ENCODE measurements around the gene TMEM18. TPM values are rescaled to one million over a fixed set of nuclear protein-coding genes. Genes with fewer than 3 reads are reported as not detected.

The TMEM18 gene
- total and polyA plus RNA-seq, 2 of the 4 experiments (the other 2 are of a cell fraction), result 15.2 to 30.2 TPM

DNA sequence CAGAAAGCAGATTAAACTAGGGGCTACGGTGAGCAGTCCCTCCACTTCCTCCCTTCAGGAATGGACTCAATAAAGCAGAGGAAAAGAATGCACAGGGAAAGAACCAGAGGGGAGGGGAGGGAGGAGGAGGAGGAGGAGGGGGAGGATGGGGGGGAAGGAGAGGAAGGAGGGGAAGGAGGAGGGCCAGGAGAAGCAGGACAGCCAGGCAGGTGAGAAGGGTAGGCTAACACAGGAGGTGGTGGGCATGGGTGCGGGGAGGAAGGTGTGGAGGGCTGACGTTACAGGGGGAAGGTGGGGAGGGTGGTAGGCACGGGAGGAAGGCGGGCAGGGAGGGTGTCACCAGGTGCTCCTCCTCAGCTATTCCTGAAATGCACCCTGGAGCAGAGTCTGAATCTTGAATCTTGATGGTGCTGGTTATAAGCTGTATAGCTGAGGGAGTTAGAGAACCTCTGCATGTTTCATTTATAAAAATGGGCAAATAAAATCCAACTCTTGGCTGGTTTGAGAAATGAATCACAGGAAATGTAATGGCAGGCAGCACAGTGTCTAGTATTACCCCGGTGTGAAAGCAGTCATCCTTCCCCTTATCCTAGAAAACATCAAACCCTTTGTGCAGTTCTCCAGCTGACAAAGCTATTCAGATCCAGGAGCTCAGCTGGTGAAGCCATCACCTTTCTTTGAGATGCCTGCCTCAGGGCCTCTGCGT, 3.4 kb downstream of the TMEM18 start:
- ChIA-PET POLR2A (ENCODE audit: unreplicated experiment) (no interaction called here), CTCF (no interaction called here)
- Histone ChIP-seq H2BK5ac (ENCODE audit: low read depth, low read length, poor library complexity, severe bottlenecking) (peak overlapping the region; percentile 70), H3K4me3 (ENCODE audit: insufficient read depth, low read depth, low read length) (no peak overlapping the region), H4K91ac (ENCODE audit: insufficient read depth, low read depth, low read length) (no peak overlapping the region), H2AK5ac (ENCODE audit: low read depth, low read length) (peak overlapping the region; percentile 75), H3K4me1 (ENCODE audit: control insufficient read depth, insufficient read depth, low read length) (peaks cover 22% of the 10 kb centered on the region), H3K79me1 (ENCODE audit: low read depth in 1 of 2, low read length in 2 of 2) (peaks cover 14 to 45% of the 10 kb centered on the region in 2 experiments; a peak in 3 of 4 replicates), H3K27ac (ENCODE audit: insufficient read depth, low read length) (peak overlapping the region; percentile 47; the same call in 1 of the 2 replicates), H4K8ac (ENCODE audit: low read depth in 2 of 2, low read length in 2 of 2) (peak overlapping the region in 1 of 2 experiments; percentile 21; a peak in 1 of 4 replicates), H3K4ac (ENCODE audit: low read depth, low read length) (peak overlapping the region; percentile 49), H3K56ac (ENCODE audit: extremely low read depth, insufficient read depth, low read length) (no peak overlapping the region), H3K36me3 (ENCODE audit: control insufficient read depth, insufficient read depth, low read length) (peaks cover 9% of the 10 kb centered on the region), H2BK15ac (ENCODE audit: low read depth, low read length) (no peak overlapping the region; the same call in 2 of the 3 replicates), H3K23ac (ENCODE audit: low read depth, low read length) (peak overlapping the region; percentile 28; the same call in 1 of the 2 replicates), H3K9me3 (ENCODE audit: control insufficient read depth, insufficient read depth, low read length) (no peaks in the 10 kb centered on the region), H2BK20ac (ENCODE audit: low read depth, low read length) (no peak overlapping the region; the same call in 1 of the 2 replicates), H2AK9ac (replicated peaks; ENCODE audit: low read depth, low read length, poor library complexity) (peak overlapping the region; percentile 59), H2BK120ac (ENCODE audit: low read depth, low read length) (peak overlapping the region; percentile 16; the same call in 1 of the 2 replicates), H4K20me1 (ENCODE audit: insufficient read depth, low read length) (no peaks in the 10 kb centered on the region; the same call in 1 of the 2 replicates), H3K9me1 (ENCODE audit: insufficient read depth, low read length) (peaks cover 18% of the 10 kb centered on the region), H4K5ac (ENCODE audit: low read depth, low read length) (no peak overlapping the region), H2AFZ (replicated peaks; ENCODE audit: low read length, poor library complexity) (no peak overlapping the region), H3K4me2 (ENCODE audit: low read depth, low read length) (peak overlapping the region; percentile 31; the same call in 1 of the 2 replicates), H3K18ac (ENCODE audit: low read depth, low read length) (no peak overlapping the region), H3K9ac (ENCODE audit: low read depth, low read length) (peak overlapping the region; percentile 18; the same call in 1 of the 2 replicates), H3K14ac (replicated peaks; ENCODE audit: low read depth, low read length) (no peak overlapping the region), H3K27me3 (ENCODE audit: control insufficient read depth, insufficient read depth, low read length) (no peaks in the 10 kb centered on the region)
- intact Hi-C loops (cut with micrococcal nuclease) (no loop called here), in situ Hi-C loops (cut with MboI; ENCODE audit: low sequenced_read_pairs) (loop anchor here (10.0 kb wide), 1 partner anchor 1141 kb away; no protein-coding TSS in a partner anchor), dilution Hi-C loops (cut with HindIII; ENCODE audit: low sequenced_read_pairs, unreplicated experiment) (no loop called here)
- no peak for ATAC-seq (ENCODE audit: low read depth)
- DNase-seq, result peak; percentile 63
- WGBS, 2 experiments (ENCODE audit: extremely low coverage in 2 of 2, insufficient read length in 1 of 2), result 40% methylated on average over 2 of the region's 7 CpGs; no CpG with 5 or more reads in 1 of the 2 experiments
- no peak for TF ChIP-seq POLR2A (IDR thresholded peaks at IDR 0.05; ENCODE audit: low read depth, low read length)
- TF ChIP-seq CTCF (conservative IDR thresholded peaks at IDR 0.05; ENCODE audit: low read depth, low read length), result no peak
- no peak for TF ChIP-seq USF2 (IDR thresholded peaks at IDR 0.05; ENCODE audit: low read depth, low read length)
- TF ChIP-seq RFX5 (IDR thresholded peaks at IDR 0.05; ENCODE audit: low read depth, low read length), result no peak
- no peak for TF ChIP-seq SMC3 (IDR thresholded peaks at IDR 0.05; ENCODE audit: low read depth, low read length)
- TF ChIP-seq MXI1 (IDR thresholded peaks at IDR 0.05; ENCODE audit: borderline replicate concordance, low read depth, low read length), result no peak
- TF ChIP-seq MAZ (IDR thresholded peaks at IDR 0.05; ENCODE audit: borderline replicate concordance, low read depth, low read length), result no peak
- no peak for TF ChIP-seq CEBPB (IDR thresholded peaks at IDR 0.05; ENCODE audit: low read depth, low read length)
- TF ChIP-seq NFE2L2 (IDR thresholded peaks at IDR 0.05; ENCODE audit: low read depth, low read length), result no peak
- TF ChIP-seq CHD1 (IDR thresholded peaks at IDR 0.05; ENCODE audit: low read depth, low read length), result no peak
- no peak for TF ChIP-seq BHLHE40 (IDR thresholded peaks at IDR 0.05; ENCODE audit: low read depth, low read length)
- no TSS peak for BruUV-seq (replicated peaks)

All from IMR-90 (cell line).